SK-N-SH (cell line): Measurements from ENCODE around the gene CYP20A1. TPM values are rescaled to one million over a fixed set of nuclear protein-coding genes. Genes with fewer than 3 reads are reported as not detected.

Experiments
- CTCF ChIA-PET: fragments of 300-600, 350-600 bp; formaldehyde crosslinking; extraction: SDS; loops from one replicate; lab custom pipeline; 2021; lab: Yijun Ruan, JAX
- POLR2A ChIA-PET: fragments of 350-600 bp; sonication (Branson Sonifier 250); formaldehyde crosslinking; extraction: SDS; loops from one replicate; lab custom pipeline; 2020; ENCODE audit warnings: antibody characterized with exemption, inconsistent platforms; lab: Yijun Ruan, JAX
- DNase-seq: peaks from one replicate; pipeline ENCODE4 v3.0.0; 2012
- H2AFZ ChIP-seq: fragments of 200-600 bp; sonication (generic); 2 replicates; pipeline ENCODE4 v1.8.1; 2016; ENCODE audit warnings: antibody characterized with exemption, mild to moderate bottlenecking, low read depth
- H3F3A ChIP-seq: fragments of 200-600 bp; sonication (generic); replicated peaks from 2 replicates; pipeline ENCODE3; 2016; ENCODE audit warnings: antibody characterized with exemption, mild to moderate bottlenecking; ENCODE audit not compliant: insufficient read depth
- H3K27ac ChIP-seq, 2 experiments: fragments of 200-500 bp in 1 of 2; fragments of 200-600 bp in 1 of 2; sonication (Bioruptor generic) in 1 of 2; sonication (generic), shearing (Covaris generic) in 1 of 2; 2 replicates each; pipeline versions ENCODE4 v1.5.1 to v1.6.1; 2014 to 2016; ENCODE audit warnings: low read depth in 2 of 2, inconsistent platforms in 1 of 2, low read length in 1 of 2, mild to moderate bottlenecking in 1 of 2, mixed read lengths in 1 of 2
- H3K27me3 ChIP-seq: fragments of 200-600 bp; sonication (generic), shearing (Covaris generic); 2 replicates; pipeline ENCODE4 v1.6.1; 2016; ENCODE audit warnings: mixed run types; ENCODE audit not compliant: insufficient read depth
- H3K36me3 ChIP-seq, 2 experiments: fragments of 200-500 bp in 1 of 2; fragments of 200-600 bp in 1 of 2; sonication (Bioruptor generic) in 1 of 2; sonication (generic) in 1 of 2; replicated peaks in 1 of 2; 2 replicates each; pipeline versions ENCODE3 to v1.5.1; 2014 to 2016; ENCODE audit warnings: low read length in 1 of 2, mild to moderate bottlenecking in 1 of 2; ENCODE audit not compliant: insufficient read depth in 2 of 2, control insufficient read depth in 1 of 2
- H3K4me1 ChIP-seq, 2 experiments: fragments of 200-500 bp in 1 of 2; fragments of 200-600 bp in 1 of 2; sonication (Bioruptor generic) in 1 of 2; sonication (generic), shearing (Covaris generic) in 1 of 2; 2 replicates each; pipeline versions ENCODE4 v1.5.1 to v1.6.1; 2014 to 2016; ENCODE audit warnings: low read depth in 1 of 2, low read length in 1 of 2, mixed run types in 1 of 2; ENCODE audit not compliant: insufficient read depth in 2 of 2, control insufficient read depth in 1 of 2
- H3K4me2 ChIP-seq: fragments of 200-600 bp; sonication (generic), shearing (Covaris generic); 2 replicates; pipeline ENCODE4 v1.6.1; 2017; ENCODE audit warnings: mixed run types
- H3K4me3 ChIP-seq, 2 experiments: fragments of 200-500 bp in 1 of 2; fragments of 200-600 bp in 1 of 2; sonication (Bioruptor generic) in 1 of 2; sonication (generic), shearing (Covaris generic) in 1 of 2; 2 replicates each; pipeline versions ENCODE4 v1.5.1 to v1.8.1; 2014 to 2016; ENCODE audit warnings: low read depth in 2 of 2, inconsistent platforms in 1 of 2, low read length in 1 of 2, mild to moderate bottlenecking in 1 of 2, mixed read lengths in 1 of 2, moderate library complexity in 1 of 2
- H3K79me2 ChIP-seq: fragments of 200-600 bp; sonication (generic); 2 replicates; pipeline ENCODE4 v1.8.1; 2017; ENCODE audit warnings: mild to moderate bottlenecking; ENCODE audit not compliant: insufficient read depth
- H3K9ac ChIP-seq: fragments of 200-600 bp; sonication (generic); 2 replicates; pipeline ENCODE4 v1.6.1; 2017; ENCODE audit warnings: mixed run types
- H3K9me2 ChIP-seq: fragments of 200-600 bp; sonication (generic); 2 replicates; pipeline ENCODE4 v1.6.1; 2017; ENCODE audit warnings: mixed run types
- H3K9me3 ChIP-seq: fragments of 200-600 bp; sonication (generic); 2 replicates; pipeline ENCODE4 v1.6.1; 2017; ENCODE audit warnings: mixed run types, mild to moderate bottlenecking, moderate library complexity
- H4K20me1 ChIP-seq: fragments of 200-600 bp; sonication (generic); 2 replicates; pipeline ENCODE4 v1.6.1; 2017; ENCODE audit warnings: mild to moderate bottlenecking, mixed run types; ENCODE audit not compliant: insufficient read depth
- CHD2 ChIP-seq: fragments of 150-350 bp; IDR thresholded peaks from 2 replicates; pipeline ENCODE4 v1.6.1; 2018; ENCODE audit warnings: low read length; ENCODE audit not compliant: partially characterized antibody
- ELF1 ChIP-seq: IDR thresholded peaks from 2 replicates; pipeline ENCODE4 v1.4.0; 2012
- FOSL2 ChIP-seq: IDR thresholded peaks from 2 replicates; pipeline ENCODE4 v1.4.0; 2012; ENCODE audit warnings: low read depth, mild to moderate bottlenecking, moderate library complexity, borderline replicate concordance
- GATA2 ChIP-seq: sonication (generic); formaldehyde crosslinking; IDR thresholded peaks from 2 replicates; pipeline ENCODE4 v1.5.0; 2020; ENCODE audit warnings: mild to moderate bottlenecking, missing genetic modification reagents
- JUND ChIP-seq: IDR thresholded peaks from 2 replicates; pipeline ENCODE4 v1.4.0; 2012
- NFIC ChIP-seq: IDR thresholded peaks from 2 replicates; pipeline ENCODE4 v1.4.0; 2012; ENCODE audit warnings: borderline replicate concordance
- NRF1 ChIP-seq: IDR thresholded peaks from 2 replicates; pipeline ENCODE4 v1.6.1; 2012; ENCODE audit warnings: low read depth, mild to moderate bottlenecking, low read length
- RCOR1 ChIP-seq: fragments of 150-350 bp; IDR thresholded peaks from 2 replicates; pipeline ENCODE4 v1.6.1; 2017; ENCODE audit warnings: antibody characterized with exemption, low read length
- RFX5 ChIP-seq: IDR thresholded peaks from 2 replicates; pipeline ENCODE4 v1.6.1; 2012; ENCODE audit warnings: mild to moderate bottlenecking, improper control_type of control experiment, low read length
- RXRA ChIP-seq: IDR thresholded peaks from 2 replicates; pipeline ENCODE4 v1.4.0; 2012; ENCODE audit warnings: low read depth, mild to moderate bottlenecking, borderline replicate concordance
- TEAD4 ChIP-seq: IDR thresholded peaks from 2 replicates; pipeline ENCODE4 v1.4.0; 2012; ENCODE audit warnings: mild to moderate bottlenecking, borderline replicate concordance; ENCODE audit not compliant: insufficient read depth
- YY1 ChIP-seq: IDR thresholded peaks from 2 replicates; pipeline ENCODE4 v1.4.0; 2012; ENCODE audit warnings: low read depth, mild to moderate bottlenecking
- WGBS: methylation state at CpG from one replicate; pipeline ENCODE4 v1.1.6; 2017; ENCODE audit warnings: low lambda C conversion rate; 5-methylcytosine and 5-hydroxymethylcytosine counted together
- polyA plus RNA-seq, 3 experiments: library from polyadenylated mRNA; depleted of rRNA; stranded (reverse); fragments of >200 nt; gene quantifications; 2 replicates each; pipeline ENCODE4 v1.2.3, GENCODE V29; 2012
- small RNA-seq, 7 experiments: library from RNA; depleted of rRNA; stranded (forward); fragments of <200 nt; gene quantifications; one replicate each; pipeline ENCODE3, GENCODE V24; 2012

The CYP20A1 gene
- polyA plus RNA-seq, 1 of the 3 experiments (the other 2 are of a cell fraction) = 10.6 TPM

GRCh38 chr2:203354966-203355365 is 116.1 kb downstream of the CYP20A1 start:
- WGBS = 94% methylated on average over 3 of the region's 3 CpGs
- DNase-seq = no peak
- Histone ChIP-seq H3K27me3 (no peaks in the 10 kb centered on the region), H4K20me1 (peaks cover 33% of the 10 kb centered on the region; the same call in 1 of the 2 replicates), H3K9me2 (no peaks in the 10 kb centered on the region), H3F3A (peaks cover 4% of the 10 kb centered on the region), H3K4me1 (no peaks in the 10 kb centered on the region), H3K79me2 (peaks cover 100% of the 10 kb centered on the region), H3K9me3 (no peaks in the 10 kb centered on the region), H2AFZ (no peak overlapping the region), H3K9ac (no peak overlapping the region), H3K4me3 (no peak overlapping the region)
- CTCF ChIA-PET = no interaction called here
- POLR2A ChIA-PET = no interaction called here
- TF ChIP-seq RCOR1 (no peak), NFIC (no peak), GATA2 (CRISPR knock-in tag) (no peak), FOSL2 (no peak), TEAD4 (no peak), RXRA (no peak), YY1 (no peak), ELF1 (no peak), NRF1 (no peak), CHD2 (no peak), RFX5 (no peak), JUND (no peak)
- TF ChIP-seq, all 33 proteins: peak for 0
- Histone ChIP-seq H3K36me3 (peaks cover 0 to 28% of the 10 kb centered on the region in 2 experiments), H3K27ac (no peak overlapping the region), H3K4me2 (no peak overlapping the region)

Small RNA genes within 50 kb of the gene (small RNA-seq; reads per million reads assigned to genes)
- gene RN7SL670P = 0 reads per million in 7 experiments

Other genes starting within 250 kb of the CYP20A1 start
- gene NBEAL1, start 224.1 kb upstream of the CYP20A1 start, polyA plus RNA-seq (2012; rRNA removed) = 3.3 and 6.2 TPM in 2 replicates
- 47.1 and 51.5 TPM in 2 replicates for gene ABI2, start 89.4 kb downstream of the CYP20A1 start, polyA plus RNA-seq (2012; rRNA removed)